Gastrocnemius medialis (tissue), 4 donors: ENCODE results near the gene TCP10L. TPM values are rescaled to one million over a fixed set of nuclear protein-coding genes. Genes with fewer than 3 reads are reported as not detected.

Source experiments
- ATAC-seq, 2 donors: fragments of 150-250 bp; one replicate each; pipeline ENCODE4 v1.9.1; 2016
- DNase-seq, 2 donors: peaks; one replicate each; pipeline ENCODE4 v3.0.0-alpha.2; 2019
- H3K27ac ChIP-seq, 4 donors: fragments of 200-600 bp; sonication (generic); 1 replicate in 1 of 4; 2 replicates in 3 of 4; pipeline ENCODE4 v1.5.1; 2016 to 2018; ENCODE audit warnings: mild to moderate bottlenecking in 2 of 4, moderate library complexity in 1 of 4
- H3K27me3 ChIP-seq, 3 donors: fragments of 200-600 bp; sonication (generic) in 2 of 3; 1 replicate in 1 of 3; 2 replicates in 2 of 3; pipeline versions ENCODE4 v1.5.1 to v1.6.0; 2016 to 2019; ENCODE audit warnings: mild to moderate bottlenecking in 1 of 3, moderate library complexity in 1 of 3
- H3K36me3 ChIP-seq, 2 donors: fragments of 200-600 bp; sonication (generic) in 1 of 2; one replicate each; pipeline ENCODE4 v1.5.1; 2017 to 2018
- H3K4me1 ChIP-seq, 2 donors: fragments of 200-600 bp; sonication (generic) in 1 of 2; one replicate each; pipeline ENCODE4 v1.5.1; 2016 to 2017; ENCODE audit warnings: mild to moderate bottlenecking in 2 of 2
- H3K4me3 ChIP-seq, 4 donors: fragments of 200-600 bp; sonication (generic) in 3 of 4; 1 replicate in 1 of 4; 2 replicates in 3 of 4; pipeline ENCODE4 v1.5.1; 2016 to 2019; ENCODE audit warnings: mild to moderate bottlenecking in 2 of 4
- H3K9me3 ChIP-seq, 3 donors: fragments of 200-600 bp; sonication (generic) in 2 of 3; 1 replicate in 1 of 3; 2 replicates in 2 of 3; pipeline ENCODE4 v1.5.1; 2016 to 2019
- CTCF ChIP-seq, 5 experiments: fragments of 450-650 bp in 3 of 5; fragments of 200-600 bp in 2 of 5; sonication (generic) in 2 of 5; IDR thresholded peaks in 4 of 5; conservative IDR thresholded peaks in 1 of 5; 1 replicate in 4 of 5; 2 replicates in 1 of 5; pipeline ENCODE4 v1.5.1; 2016 to 2019; ENCODE audit warnings: antibody characterized with exemption in 5 of 5, mild to moderate bottlenecking in 3 of 5, moderate library complexity in 3 of 5
- POLR2A ChIP-seq, 2 donors: fragments of 450-650 bp; IDR thresholded peaks; one replicate each; pipeline ENCODE4 v1.6.1; 2017; ENCODE audit warnings: antibody characterized with exemption in 2 of 2, mild to moderate bottlenecking in 2 of 2, moderate library complexity in 2 of 2
- in situ Hi-C, 4 donors: fragments of 200-750 bp; cut with MboI; loops; one replicate each; pipeline versions ENCODE4 v1.15.0 to v1.8.0; 2017; ENCODE audit warnings: low sequenced_read_pairs in 4 of 4
- intact Hi-C: fragments of 100-400 bp; cut with DNase I; formaldehyde crosslinking; loops from one replicate; pipeline ENCODE4 v1.15.1; 2023; ENCODE audit warnings: low total_unique reads
- total RNA-seq, 4 donors: library from RNA; depleted of rRNA; stranded (reverse); fragments of >200 nt; gene quantifications; one replicate each; pipeline versions ENCODE4 v1.1.0 to v1.2.3, GENCODE V29; 2016

TCP10L gene
- total RNA-seq, 4 donors from 2014 or later = 0.19 to 0.36 (median 0.33) TPM

DNA sequence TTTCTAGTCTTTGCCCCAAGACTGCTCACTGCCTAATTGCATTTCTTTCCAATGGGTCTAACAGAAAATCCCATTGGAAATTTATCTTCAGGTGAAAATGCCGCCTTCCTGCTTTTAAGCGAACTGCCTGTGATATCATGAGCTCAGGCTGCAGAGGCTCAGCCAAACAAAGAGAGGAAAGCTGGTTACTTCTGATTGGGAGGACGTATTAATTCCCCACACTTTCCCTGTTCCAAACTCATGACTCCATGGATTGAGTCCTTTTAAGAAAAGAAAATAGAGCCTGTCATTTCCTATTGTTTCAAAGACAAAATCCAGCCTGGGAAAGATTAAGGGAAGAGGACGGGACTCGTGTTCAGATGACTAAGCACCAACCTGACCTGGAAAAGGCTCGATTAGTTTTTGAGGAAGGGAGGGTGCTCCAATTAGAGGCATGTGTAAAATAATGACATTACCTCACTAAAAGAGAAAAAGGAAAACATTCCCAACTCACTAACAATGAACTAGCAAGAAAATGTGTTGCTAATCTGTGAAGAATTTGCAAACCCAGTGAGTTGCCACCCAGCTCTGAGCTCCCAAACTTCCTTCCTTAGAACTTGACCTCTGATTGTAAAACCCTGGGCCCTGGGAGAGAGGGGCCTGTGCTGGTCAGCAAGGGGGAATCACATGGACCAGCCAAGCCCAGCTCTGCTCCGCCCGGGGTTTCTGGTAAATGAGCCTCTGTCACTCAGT, 61.2 kb downstream of the TCP10L start:
- TF ChIP-seq CTCF (IDR thresholded peaks at IDR 0.05 in 4 of 5, conservative IDR thresholded peaks at IDR 0.05 in 1 of 5) (no peak), POLR2A (IDR thresholded peaks at IDR 0.05) (peak in 1 of 2 donors; percentile 14)

More for the DNA sequence above, 61.2 kb downstream of the TCP10L start:
- DNase-seq = no peak
- in situ Hi-C loops = no loop called here
- Histone ChIP-seq H3K36me3 (no peaks in the 10 kb centered on the region), H3K4me3 (no peak overlapping the region), H3K4me1 (peaks cover 0 to 16% of the 10 kb centered on the region in 2 donors), H3K27me3 (no peaks in the 10 kb centered on the region), H3K9me3 (no peaks in the 10 kb centered on the region), H3K27ac (peak overlapping the region; percentile 47 to 81 (median 72))
- ATAC-seq = peak; percentile 40 to 52
- intact Hi-C loops = loop anchor here (5.0 kb wide), 1 partner anchor 112 kb away; the partner anchor contains the start of gene EVA1C

Other genes with a start within 250 kb of the TCP10L start
- gene URB1, start 192.5 kb downstream of the TCP10L start, total RNA-seq = 10 to 100 TPM; 13.7 to 17.7 (median 15.2) TPM
- 10 to 100 TPM in 2 of 4 donors, 1 to 10 TPM in 2; 9.2 to 15.8 (median 12.1) TPM for gene EVA1C, start 172.8 kb downstream of the TCP10L start, total RNA-seq
- 10 to 100 TPM; 21.4 to 45.6 (median 38.2) TPM for gene CFAP298, start 26.9 kb upstream of the TCP10L start, total RNA-seq
- 10 to 100 TPM; 10.0 to 34.8 (median 10.8) TPM for gene SYNJ1, start 142.5 kb upstream of the TCP10L start, total RNA-seq
- 10 to 100 TPM; 11.9 to 27.5 (median 17.3) TPM for gene PAXBP1, start 186.2 kb upstream of the TCP10L start, total RNA-seq